HEK293 (cell line): Measurements from ENCODE around the gene BACE1-AS.

ENCODE experiments used
- CTCF ChIA-PET: fragments of 350-600 bp; formaldehyde crosslinking; extraction: SDS; loops from one replicate; lab custom pipeline; 2021; ENCODE audit warnings: antibody characterized with exemption; lab: Yijun Ruan, JAX
- POLR2A ChIA-PET: fragments of 300-600 bp; formaldehyde crosslinking; extraction: SDS; loops from one replicate; lab custom pipeline; 2020; ENCODE audit warnings: antibody characterized with exemption, inconsistent platforms; lab: Yijun Ruan, JAX
- H3K27ac ChIP-seq: fragments of 200-500 bp; sonication (Bioruptor generic); 2 replicates; pipeline ENCODE4 v1.5.1; 2014; ENCODE audit warnings: low read depth, low read length, control low read depth, inconsistent platforms; ENCODE audit errors: extremely low read depth
- H3K36me3 ChIP-seq, 2 experiments: fragments of 200-500 bp in 1 of 2; sonication (Bioruptor generic) in 1 of 2; 1 replicate in 1 of 2; 2 replicates in 1 of 2; pipeline ENCODE4 v1.5.1; 2014 to 2017; ENCODE audit warnings: inconsistent platforms in 2 of 2, low read length in 2 of 2; ENCODE audit not compliant: control insufficient read depth in 2 of 2, insufficient read depth in 1 of 2
- H3K4me1 ChIP-seq: fragments of 200-500 bp; sonication (Bioruptor generic); 2 replicates; pipeline ENCODE4 v1.5.1; 2014; ENCODE audit warnings: mild to moderate bottlenecking, low read length, inconsistent platforms; ENCODE audit not compliant: control insufficient read depth, insufficient read depth
- H3K4me3 ChIP-seq: 2 replicates; pipeline ENCODE4 v1.5.1; 2011; ENCODE audit warnings: low read depth, mild to moderate bottlenecking, control low read depth, low read length, moderate library complexity
- H3K9me3 ChIP-seq: fragments of 200-500 bp; sonication (Bioruptor generic); 2 replicates; pipeline ENCODE4 v1.5.1; 2014; ENCODE audit warnings: low read depth, low read length, inconsistent platforms; ENCODE audit not compliant: control insufficient read depth, insufficient read depth
- GLIS2 ChIP-seq: fragments of 450-650 bp; formaldehyde crosslinking; IDR thresholded peaks from 2 replicates; pipeline ENCODE4 v1.5.1; 2016; ENCODE audit warnings: missing biosample characterization, missing genetic modification characterization
- KLF10 ChIP-seq: fragments of 450-650 bp; IDR thresholded peaks from 2 replicates; pipeline ENCODE4 v1.5.1; 2018; ENCODE audit warnings: missing biosample characterization, mild to moderate bottlenecking, missing genetic modification characterization
- KLF16 ChIP-seq: fragments of 450-650 bp; formaldehyde crosslinking; IDR thresholded peaks from 2 replicates; pipeline ENCODE4 v1.5.1; 2017; ENCODE audit warnings: missing biosample characterization, missing genetic modification characterization
- KLF7 ChIP-seq: fragments of 450-650 bp; formaldehyde crosslinking; IDR thresholded peaks from 2 replicates; pipeline ENCODE4 v1.5.1; 2016; ENCODE audit warnings: missing biosample characterization, missing genetic modification characterization, borderline replicate concordance
- KLF8 ChIP-seq: fragments of 450-650 bp; formaldehyde crosslinking; IDR thresholded peaks from 2 replicates; pipeline ENCODE4 v1.5.1; 2016; ENCODE audit warnings: missing biosample characterization, missing genetic modification characterization
- KLF9 ChIP-seq: fragments of 450-650 bp; formaldehyde crosslinking; IDR thresholded peaks from 2 replicates; pipeline ENCODE4 v1.5.1; 2016; ENCODE audit warnings: missing biosample characterization, missing genetic modification characterization, low read depth
- PRDM1 ChIP-seq: fragments of 450-650 bp; formaldehyde crosslinking; IDR thresholded peaks from 2 replicates; pipeline ENCODE4; 2016; ENCODE audit warnings: missing biosample characterization, missing genetic modification characterization
- SP2 ChIP-seq: fragments of 450-650 bp; formaldehyde crosslinking; IDR thresholded peaks from 2 replicates; pipeline ENCODE4 v1.5.1; 2016; ENCODE audit warnings: missing biosample characterization, missing genetic modification characterization
- SP3 ChIP-seq: fragments of 450-650 bp; formaldehyde crosslinking; IDR thresholded peaks from 2 replicates; pipeline ENCODE4 v1.5.1; 2016; ENCODE audit warnings: missing biosample characterization, missing genetic modification characterization
- SP7 ChIP-seq: fragments of 450-650 bp; formaldehyde crosslinking; IDR thresholded peaks from 2 replicates; pipeline ENCODE4 v1.5.1; 2016; ENCODE audit warnings: missing biosample characterization, missing genetic modification characterization
- ZBTB1 ChIP-seq: fragments of 450-650 bp; formaldehyde crosslinking; IDR thresholded peaks from 2 replicates; pipeline ENCODE4 v1.5.1; 2016; ENCODE audit warnings: missing biosample characterization, missing genetic modification characterization
- ZBTB48 ChIP-seq: fragments of 450-650 bp; formaldehyde crosslinking; IDR thresholded peaks from 2 replicates; pipeline ENCODE4 v1.5.1; 2016; ENCODE audit warnings: missing biosample characterization, missing genetic modification characterization
- ZFHX2 ChIP-seq: fragments of 450-650 bp; formaldehyde crosslinking; conservative IDR thresholded peaks from 2 replicates; pipeline ENCODE4 v1.5.1; 2016; ENCODE audit warnings: missing biosample characterization, missing genetic modification characterization
- ZIC2 ChIP-seq: fragments of 450-650 bp; formaldehyde crosslinking; IDR thresholded peaks from 2 replicates; pipeline ENCODE4 v1.5.1; 2016; ENCODE audit warnings: missing biosample characterization, missing genetic modification characterization
- ZNF132 ChIP-seq: fragments of 450-650 bp; formaldehyde crosslinking; IDR thresholded peaks from 2 replicates; pipeline ENCODE4 v1.5.1; 2017; ENCODE audit warnings: missing biosample characterization, missing genetic modification characterization, borderline replicate concordance
- ZNF2 ChIP-seq: fragments of 450-650 bp; formaldehyde crosslinking; IDR thresholded peaks from 2 replicates; pipeline ENCODE4 v1.5.1; 2016; ENCODE audit warnings: missing biosample characterization, missing genetic modification characterization
- ZNF311 ChIP-seq: fragments of 450-650 bp; formaldehyde crosslinking; IDR thresholded peaks from 2 replicates; pipeline ENCODE4 v1.5.1; 2017; ENCODE audit warnings: missing biosample characterization, missing genetic modification characterization, borderline replicate concordance
- ZNF341 ChIP-seq: fragments of 450-650 bp; formaldehyde crosslinking; IDR thresholded peaks from 2 replicates; pipeline ENCODE4; 2016; ENCODE audit warnings: low read depth, missing biosample characterization, missing genetic modification characterization
- ZNF501 ChIP-seq: fragments of 450-650 bp; formaldehyde crosslinking; IDR thresholded peaks from 2 replicates; pipeline ENCODE4 v1.5.1; 2016; ENCODE audit warnings: missing biosample characterization, missing genetic modification characterization
- ZSCAN30 ChIP-seq: fragments of 450-650 bp; IDR thresholded peaks from 2 replicates; pipeline ENCODE4 v1.5.1; 2018; ENCODE audit warnings: missing biosample characterization, mild to moderate bottlenecking, missing genetic modification characterization, moderate library complexity
- ZXDB ChIP-seq: fragments of 450-650 bp; formaldehyde crosslinking; IDR thresholded peaks from 2 replicates; pipeline ENCODE4 v1.5.1; 2016; ENCODE audit warnings: missing biosample characterization, missing genetic modification characterization
- TF ChIP-seq, protein P1 (sequence below): fragments of 450-650 bp; formaldehyde crosslinking; conservative IDR thresholded peaks from 2 replicates; pipeline ENCODE4 v1.5.1; 2016; ENCODE audit warnings: low read depth, missing biosample characterization, missing genetic modification characterization
- TF ChIP-seq, protein P2 (sequence below): fragments of 450-650 bp; formaldehyde crosslinking; IDR thresholded peaks from 2 replicates; pipeline ENCODE4 v1.5.1; 2017; ENCODE audit warnings: missing biosample characterization, missing genetic modification characterization
- TF ChIP-seq, protein P3 (sequence below): fragments of 450-650 bp; formaldehyde crosslinking; conservative IDR thresholded peaks from 2 replicates; pipeline ENCODE4 v1.5.1; 2016; ENCODE audit warnings: low read depth, missing biosample characterization, missing genetic modification characterization

BACE1-AS gene

DNA sequence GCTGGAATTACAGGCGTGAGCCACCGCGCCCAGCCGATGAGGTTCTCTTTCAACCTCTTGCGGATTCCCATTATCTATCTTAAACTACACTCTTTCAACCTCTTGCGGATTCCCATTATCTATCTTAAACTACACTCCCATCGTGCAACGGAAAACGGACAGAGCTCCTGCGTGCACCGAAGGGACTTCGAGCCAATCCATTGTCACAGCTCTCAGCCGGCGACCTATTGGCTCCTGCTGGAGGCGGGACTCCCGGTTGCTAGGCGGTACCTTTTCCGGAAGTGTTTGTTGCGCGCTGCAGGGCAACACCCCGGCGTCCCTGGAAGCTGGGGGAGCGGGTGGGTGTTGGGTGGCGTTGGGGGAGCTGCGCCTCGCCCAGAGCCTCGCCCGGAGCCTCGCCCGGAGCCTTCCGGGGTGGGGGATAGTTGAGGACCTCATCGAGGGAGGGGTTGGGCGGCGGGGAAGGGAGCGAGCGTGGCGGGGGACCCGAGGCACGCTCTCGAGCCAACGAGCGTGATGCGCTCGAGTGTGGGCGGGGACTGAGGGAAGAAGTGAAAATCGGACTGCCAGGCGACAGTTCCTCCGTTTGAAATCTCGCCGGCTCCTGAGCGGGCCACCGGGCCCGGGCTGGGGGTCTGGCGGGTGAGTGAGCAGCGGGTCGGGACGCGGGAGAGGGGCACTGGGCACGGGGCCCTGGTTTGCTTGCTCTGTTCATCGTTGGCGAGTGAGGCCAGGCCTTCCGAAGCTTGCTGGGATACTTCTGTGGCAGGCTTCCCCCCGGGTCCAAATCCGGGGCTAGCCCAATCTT, 36.6 kb downstream of the BACE1-AS start, which contains the start of gene CEP164:
CEP164 (plus strand) TSS at position 288 of the 808 bp plus-strand sequence. CDS start 10,733 bp downstream, outside the sequence.
- no peaks in the 10 kb centered on the region for H3K4me1 ChIP-seq
- no peaks in the 10 kb centered on the region for H3K9me3 ChIP-seq
- H3K4me3 ChIP-seq, result peak within 1 kb of the TSS; percentile 59
- ChIA-PET POLR2A (interaction anchor here (0.6 to 1.8 kb wide), 8 partner anchors 9 to 203 kb away, joined by 3 to 19 read pairs (median 3); partner anchors contain the start of gene BACE1), CTCF (interaction anchor here (0.6 to 1.2 kb wide), 4 partner anchors 49 to 755 kb away, joined by 3 to 6 read pairs (median 4); no protein-coding TSS in a partner anchor)
- H3K27ac ChIP-seq, result peak within 1 kb of the TSS; percentile 3; the same call in 1 of the 2 replicates
- H3K36me3 ChIP-seq, result no peaks in the 10 kb centered on the region
- TF ChIP-seq ZNF2 (tag by site-specific recombination), result 0 out of 2 replicates have a peak, but pooled peaks have one; percentile 8
- TF ChIP-seq SP3, result peak; percentile 82
- TF ChIP-seq SP7 (tag by site-specific recombination), result 0 out of 2 replicates have a peak, but pooled peaks have one; percentile 33
- TF ChIP-seq SP2, result peak; percentile 90
- TF ChIP-seq ZFHX2 (tag by site-specific recombination), result peak; percentile 84
- TF ChIP-seq ZNF341 (tag by site-specific recombination), result no peak; the same call in 1 of the 2 replicates
- TF ChIP-seq, protein P1, sequence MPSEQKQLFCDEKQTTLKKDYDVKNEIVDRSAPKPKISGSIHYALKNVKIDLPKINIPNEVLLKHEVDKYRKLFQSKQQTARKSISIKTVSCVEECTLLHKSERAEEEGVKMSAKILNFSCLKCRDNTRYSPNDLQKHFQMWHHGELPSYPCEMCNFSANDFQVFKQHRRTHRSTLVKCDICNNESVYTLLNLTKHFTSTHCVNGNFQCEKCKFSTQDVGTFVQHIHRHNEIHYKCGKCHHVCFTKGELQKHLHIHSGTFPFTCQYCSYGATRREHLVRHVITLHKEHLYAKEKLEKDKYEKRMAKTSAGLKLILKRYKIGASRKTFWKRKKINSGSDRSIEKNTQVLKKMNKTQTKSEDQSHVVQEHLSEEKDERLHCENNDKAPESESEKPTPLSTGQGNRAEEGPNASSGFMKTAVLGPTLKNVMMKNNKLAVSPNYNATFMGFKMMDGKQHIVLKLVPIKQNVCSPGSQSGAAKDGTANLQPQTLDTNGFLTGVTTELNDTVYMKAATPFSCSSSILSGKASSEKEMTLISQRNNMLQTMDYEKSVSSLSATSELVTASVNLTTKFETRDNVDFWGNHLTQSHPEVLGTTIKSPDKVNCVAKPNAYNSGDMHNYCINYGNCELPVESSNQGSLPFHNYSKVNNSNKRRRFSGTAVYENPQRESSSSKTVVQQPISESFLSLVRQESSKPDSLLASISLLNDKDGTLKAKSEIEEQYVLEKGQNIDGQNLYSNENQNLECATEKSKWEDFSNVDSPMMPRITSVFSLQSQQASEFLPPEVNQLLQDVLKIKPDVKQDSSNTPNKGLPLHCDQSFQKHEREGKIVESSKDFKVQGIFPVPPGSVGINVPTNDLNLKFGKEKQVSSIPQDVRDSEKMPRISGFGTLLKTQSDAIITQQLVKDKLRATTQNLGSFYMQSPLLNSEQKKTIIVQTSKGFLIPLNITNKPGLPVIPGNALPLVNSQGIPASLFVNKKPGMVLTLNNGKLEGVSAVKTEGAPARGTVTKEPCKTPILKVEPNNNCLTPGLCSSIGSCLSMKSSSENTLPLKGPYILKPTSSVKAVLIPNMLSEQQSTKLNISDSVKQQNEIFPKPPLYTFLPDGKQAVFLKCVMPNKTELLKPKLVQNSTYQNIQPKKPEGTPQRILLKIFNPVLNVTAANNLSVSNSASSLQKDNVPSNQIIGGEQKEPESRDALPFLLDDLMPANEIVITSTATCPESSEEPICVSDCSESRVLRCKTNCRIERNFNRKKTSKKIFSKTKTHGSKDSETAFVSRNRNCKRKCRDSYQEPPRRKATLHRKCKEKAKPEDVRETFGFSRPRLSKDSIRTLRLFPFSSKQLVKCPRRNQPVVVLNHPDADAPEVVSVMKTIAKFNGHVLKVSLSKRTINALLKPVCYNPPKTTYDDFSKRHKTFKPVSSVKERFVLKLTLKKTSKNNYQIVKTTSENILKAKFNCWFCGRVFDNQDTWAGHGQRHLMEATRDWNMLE, result 0 out of 2 replicates have a peak, but pooled peaks have one; percentile 14
- peak; percentile 52; the same call in 1 of the 2 replicates for TF ChIP-seq PRDM1 (tag by site-specific recombination)
- peak; percentile 67 for TF ChIP-seq KLF9
- TF ChIP-seq ZSCAN30 (tag by site-specific recombination), result no peak
- TF ChIP-seq KLF8 (tag by site-specific recombination), result peak; percentile 88
- TF ChIP-seq KLF10 (tag by site-specific recombination), result no peak
- no peak for TF ChIP-seq ZNF311 (tag by site-specific recombination)
- TF ChIP-seq KLF16 (tag by site-specific recombination), result 0 out of 2 replicates have a peak, but pooled peaks have one; percentile 27
- TF ChIP-seq, protein P2, sequence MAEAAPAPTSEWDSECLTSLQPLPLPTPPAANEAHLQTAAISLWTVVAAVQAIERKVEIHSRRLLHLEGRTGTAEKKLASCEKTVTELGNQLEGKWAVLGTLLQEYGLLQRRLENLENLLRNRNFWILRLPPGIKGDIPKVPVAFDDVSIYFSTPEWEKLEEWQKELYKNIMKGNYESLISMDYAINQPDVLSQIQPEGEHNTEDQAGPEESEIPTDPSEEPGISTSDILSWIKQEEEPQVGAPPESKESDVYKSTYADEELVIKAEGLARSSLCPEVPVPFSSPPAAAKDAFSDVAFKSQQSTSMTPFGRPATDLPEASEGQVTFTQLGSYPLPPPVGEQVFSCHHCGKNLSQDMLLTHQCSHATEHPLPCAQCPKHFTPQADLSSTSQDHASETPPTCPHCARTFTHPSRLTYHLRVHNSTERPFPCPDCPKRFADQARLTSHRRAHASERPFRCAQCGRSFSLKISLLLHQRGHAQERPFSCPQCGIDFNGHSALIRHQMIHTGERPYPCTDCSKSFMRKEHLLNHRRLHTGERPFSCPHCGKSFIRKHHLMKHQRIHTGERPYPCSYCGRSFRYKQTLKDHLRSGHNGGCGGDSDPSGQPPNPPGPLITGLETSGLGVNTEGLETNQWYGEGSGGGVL (tag by site-specific recombination), result peak; percentile 64
- TF ChIP-seq, protein P3, sequence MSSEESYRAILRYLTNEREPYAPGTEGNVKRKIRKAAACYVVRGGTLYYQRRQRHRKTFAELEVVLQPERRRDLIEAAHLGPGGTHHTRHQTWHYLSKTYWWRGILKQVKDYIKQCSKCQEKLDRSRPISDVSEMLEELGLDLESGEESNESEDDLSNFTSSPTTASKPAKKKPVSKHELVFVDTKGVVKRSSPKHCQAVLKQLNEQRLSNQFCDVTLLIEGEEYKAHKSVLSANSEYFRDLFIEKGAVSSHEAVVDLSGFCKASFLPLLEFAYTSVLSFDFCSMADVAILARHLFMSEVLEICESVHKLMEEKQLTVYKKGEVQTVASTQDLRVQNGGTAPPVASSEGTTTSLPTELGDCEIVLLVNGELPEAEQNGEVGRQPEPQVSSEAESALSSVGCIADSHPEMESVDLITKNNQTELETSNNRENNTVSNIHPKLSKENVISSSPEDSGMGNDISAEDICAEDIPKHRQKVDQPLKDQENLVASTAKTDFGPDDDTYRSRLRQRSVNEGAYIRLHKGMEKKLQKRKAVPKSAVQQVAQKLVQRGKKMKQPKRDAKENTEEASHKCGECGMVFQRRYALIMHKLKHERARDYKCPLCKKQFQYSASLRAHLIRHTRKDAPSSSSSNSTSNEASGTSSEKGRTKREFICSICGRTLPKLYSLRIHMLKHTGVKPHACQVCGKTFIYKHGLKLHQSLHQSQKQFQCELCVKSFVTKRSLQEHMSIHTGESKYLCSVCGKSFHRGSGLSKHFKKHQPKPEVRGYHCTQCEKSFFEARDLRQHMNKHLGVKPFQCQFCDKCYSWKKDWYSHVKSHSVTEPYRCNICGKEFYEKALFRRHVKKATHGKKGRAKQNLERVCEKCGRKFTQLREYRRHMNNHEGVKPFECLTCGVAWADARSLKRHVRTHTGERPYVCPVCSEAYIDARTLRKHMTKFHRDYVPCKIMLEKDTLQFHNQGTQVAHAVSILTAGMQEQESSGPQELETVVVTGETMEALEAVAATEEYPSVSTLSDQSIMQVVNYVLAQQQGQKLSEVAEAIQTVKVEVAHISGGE (tag by site-specific recombination), result peak; percentile 87
- peak; percentile 72 for TF ChIP-seq GLIS2 (tag by site-specific recombination)
- peak; percentile 30; the same call in 1 of the 2 replicates for TF ChIP-seq ZBTB48
- TF ChIP-seq KLF7, result peak; percentile 76; the same call in 1 of the 2 replicates
- TF ChIP-seq ZBTB1 (tag by site-specific recombination), result peak; percentile 80; the same call in 1 of the 2 replicates
- TF ChIP-seq ZIC2 (tag by site-specific recombination), result peak; percentile 35; the same call in 1 of the 2 replicates
- no peak for TF ChIP-seq ZNF132 (tag by site-specific recombination)
- 0 out of 2 replicates have a peak, but pooled peaks have one; percentile 42 for TF ChIP-seq ZXDB
- 0 out of 2 replicates have a peak, but pooled peaks have one; percentile 32 for TF ChIP-seq ZNF501
